HepG2 (cell line): ENCODE results near the gene SCRT2. TPM values are rescaled to one million over a fixed set of nuclear protein-coding genes. Genes with fewer than 3 reads are reported as not detected.

ENCODE experiments used
- CENPT ChIP-seq: sonication (generic); formaldehyde crosslinking; IDR thresholded peaks from 2 replicates; pipeline ENCODE4 v1.8.0; 2022; ENCODE audit warnings: low read depth, mild to moderate bottlenecking, moderate library complexity, missing genetic modification reagents
- FOSL2 ChIP-seq: sonication (generic); formaldehyde crosslinking; IDR thresholded peaks from 2 replicates; pipeline ENCODE4 v1.4.0; 2020; ENCODE audit warnings: missing genetic modification reagents
- GTF2F1 ChIP-seq: fragments of 150-350 bp; IDR thresholded peaks from 2 replicates; pipeline ENCODE4 v1.6.1; 2014; ENCODE audit warnings: low read length
- HDAC1 ChIP-seq: sonication (generic); formaldehyde crosslinking; IDR thresholded peaks from 2 replicates; pipeline ENCODE4 v1.5.1; 2020; ENCODE audit warnings: mild to moderate bottlenecking, missing genetic modification reagents
- HIVEP1 ChIP-seq: sonication (generic); formaldehyde crosslinking; IDR thresholded peaks from 2 replicates; pipeline ENCODE4 v1.4.0; 2020; ENCODE audit warnings: mild to moderate bottlenecking, missing genetic modification reagents
- HOXA7 ChIP-seq: sonication (generic); formaldehyde crosslinking; IDR thresholded peaks from 2 replicates; pipeline ENCODE4 v1.8.1; 2022; ENCODE audit warnings: mild to moderate bottlenecking, missing genetic modification reagents, moderate library complexity
- IKZF4 ChIP-seq: sonication (generic); formaldehyde crosslinking; IDR thresholded peaks from 2 replicates; pipeline ENCODE4 v1.5.1; 2020; ENCODE audit warnings: borderline replicate concordance, mild to moderate bottlenecking, low read depth, missing genetic modification reagents; ENCODE audit errors: not compliant biosample characterization
- KDM1A ChIP-seq: IDR thresholded peaks from 2 replicates; pipeline ENCODE4 v1.6.1; 2016; ENCODE audit warnings: missing compliant biosample characterization
- KMT2A ChIP-seq: sonication (generic); formaldehyde crosslinking; IDR thresholded peaks from 2 replicates; pipeline ENCODE4 v1.4.0; 2020; ENCODE audit warnings: missing genetic modification reagents
- NFE2L1 ChIP-seq: sonication (generic); formaldehyde crosslinking; IDR thresholded peaks from 2 replicates; pipeline ENCODE4 v1.4.0; 2020; ENCODE audit warnings: missing genetic modification reagents, mild to moderate bottlenecking, borderline replicate concordance
- NKX3-1 ChIP-seq: sonication (generic); formaldehyde crosslinking; IDR thresholded peaks from 2 replicates; pipeline ENCODE4 v1.5.0; 2020; ENCODE audit warnings: missing genetic modification reagents
- REPIN1 ChIP-seq: sonication (generic); formaldehyde crosslinking; IDR thresholded peaks from 2 replicates; pipeline ENCODE4 v1.8.0; 2022; ENCODE audit warnings: missing genetic modification reagents, low read depth, mild to moderate bottlenecking, borderline replicate concordance
- TEAD3 ChIP-seq: optimal IDR thresholded peaks from 2 replicates; pipeline ENCODE3; 2016; ENCODE audit warnings: borderline replicate concordance
- TOPORS ChIP-seq: sonication (generic); formaldehyde crosslinking; IDR thresholded peaks from 2 replicates; pipeline ENCODE4 v1.8.0; 2023; ENCODE audit warnings: mild to moderate bottlenecking, missing genetic modification reagents
- ZFP36 ChIP-seq: fragments of 150-350 bp; IDR thresholded peaks from 2 replicates; pipeline ENCODE4 v1.6.1; 2018; ENCODE audit warnings: borderline replicate concordance, low read length, low read depth; ENCODE audit not compliant: partially characterized antibody
- ZFP37 ChIP-seq: sonication (generic); formaldehyde crosslinking; IDR thresholded peaks from 2 replicates; pipeline ENCODE4 v1.4.0; 2020; ENCODE audit warnings: missing genetic modification reagents, borderline replicate concordance
- ZKSCAN8 ChIP-seq: IDR thresholded peaks from 2 replicates; pipeline ENCODE4 v1.6.1; 2016; ENCODE audit warnings: borderline replicate concordance, missing genetic modification reagents, missing compliant biosample characterization
- ZNF225 ChIP-seq: sonication (generic); formaldehyde crosslinking; IDR thresholded peaks from 2 replicates; pipeline ENCODE4 v1.4.0; 2020; ENCODE audit warnings: mild to moderate bottlenecking, missing genetic modification reagents
- ZNF567 ChIP-seq: sonication (generic); formaldehyde crosslinking; IDR thresholded peaks from 2 replicates; pipeline ENCODE4 v1.8.1; 2023; ENCODE audit warnings: mild to moderate bottlenecking, missing genetic modification reagents, borderline replicate concordance
- ZNF776 ChIP-seq: sonication (generic); formaldehyde crosslinking; IDR thresholded peaks from 2 replicates; pipeline ENCODE4 v1.4.0; 2020; ENCODE audit warnings: mild to moderate bottlenecking, missing genetic modification reagents
- polyA plus RNA-seq, 8 experiments: library from polyadenylated mRNA; depleted of rRNA in 3 of 8; stranded (reverse) in 7 of 8; unstranded in 1 of 8; fragments of >200 nt; fragmentation: Illumina TruSeq in 4 of 8; extraction: Trizol in 4 of 8; gene quantifications; 2 replicates each; pipeline versions ENCODE4 v1.2.1 to v1.2.3, GENCODE V29; 2011 to 2016; ENCODE audit warnings: low read depth in 4 of 8, missing spikeins in 1 of 8, mixed read lengths in 1 of 8; ENCODE audit not compliant: insufficient read depth in 1 of 8
- total RNA-seq, 5 experiments: library from RNA; depleted of rRNA; stranded (reverse); fragments of >200 nt; fragmentation: Illumina TruSeq; extraction: Trizol; gene quantifications; 2 replicates each; pipeline ENCODE4 v1.2.3, GENCODE V29; 2016; ENCODE audit warnings: low read depth in 1 of 5
- TF ChIP-seq, protein P1 (sequence below): sonication (generic); formaldehyde crosslinking; IDR thresholded peaks from 2 replicates; pipeline ENCODE4 v1.4.0; 2020; ENCODE audit warnings: missing genetic modification reagents, borderline replicate concordance
- TF ChIP-seq, protein P2 (sequence below): sonication (generic); formaldehyde crosslinking; IDR thresholded peaks from 2 replicates; pipeline ENCODE4 v1.4.0; 2020; ENCODE audit warnings: mild to moderate bottlenecking, low read depth, missing genetic modification reagents
- TF ChIP-seq, protein P3 (sequence below): sonication (generic); formaldehyde crosslinking; IDR thresholded peaks from 2 replicates; pipeline ENCODE4 v1.8.0; 2022; ENCODE audit warnings: missing genetic modification reagents, mild to moderate bottlenecking, moderate library complexity, borderline replicate concordance

Gene SCRT2
- total and polyA plus RNA-seq, 2 of the 13 experiments (the other 11 are each of a cell fraction or from before 2014, with no cell fraction given), result not detected

DNA sequence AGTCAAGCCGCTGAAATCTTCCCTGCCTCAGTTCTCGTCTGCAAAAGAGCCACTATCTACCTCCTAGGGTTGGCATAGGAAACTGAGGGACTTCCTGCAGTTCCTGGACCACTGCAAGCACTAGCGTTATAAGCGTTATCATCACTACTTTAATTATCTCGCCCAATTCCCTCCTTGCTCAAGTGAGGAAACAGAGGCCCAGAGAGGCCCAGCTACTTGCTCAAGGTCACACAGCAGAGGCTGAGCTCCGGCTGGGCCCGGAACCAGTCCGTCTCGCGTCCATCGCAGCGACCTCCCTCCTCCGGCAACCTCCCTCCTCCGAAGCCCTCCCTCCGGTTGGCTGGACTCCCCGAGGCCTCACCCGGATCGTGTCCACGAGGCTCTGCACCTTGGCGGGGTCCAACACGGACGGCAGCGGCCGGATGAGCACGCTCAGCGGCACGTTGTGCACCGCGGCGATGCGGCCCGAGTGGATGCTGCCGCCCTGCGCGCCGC lies 22.9 kb downstream of the SCRT2 start (continued):
- TF ChIP-seq TOPORS (CRISPR knock-in tag), result peak; percentile 69; the same call in 1 of the 2 replicates
- TF ChIP-seq ZNF225 (CRISPR knock-in tag), result peak; percentile 61; the same call in 1 of the 2 replicates
- TF ChIP-seq, protein P1, sequence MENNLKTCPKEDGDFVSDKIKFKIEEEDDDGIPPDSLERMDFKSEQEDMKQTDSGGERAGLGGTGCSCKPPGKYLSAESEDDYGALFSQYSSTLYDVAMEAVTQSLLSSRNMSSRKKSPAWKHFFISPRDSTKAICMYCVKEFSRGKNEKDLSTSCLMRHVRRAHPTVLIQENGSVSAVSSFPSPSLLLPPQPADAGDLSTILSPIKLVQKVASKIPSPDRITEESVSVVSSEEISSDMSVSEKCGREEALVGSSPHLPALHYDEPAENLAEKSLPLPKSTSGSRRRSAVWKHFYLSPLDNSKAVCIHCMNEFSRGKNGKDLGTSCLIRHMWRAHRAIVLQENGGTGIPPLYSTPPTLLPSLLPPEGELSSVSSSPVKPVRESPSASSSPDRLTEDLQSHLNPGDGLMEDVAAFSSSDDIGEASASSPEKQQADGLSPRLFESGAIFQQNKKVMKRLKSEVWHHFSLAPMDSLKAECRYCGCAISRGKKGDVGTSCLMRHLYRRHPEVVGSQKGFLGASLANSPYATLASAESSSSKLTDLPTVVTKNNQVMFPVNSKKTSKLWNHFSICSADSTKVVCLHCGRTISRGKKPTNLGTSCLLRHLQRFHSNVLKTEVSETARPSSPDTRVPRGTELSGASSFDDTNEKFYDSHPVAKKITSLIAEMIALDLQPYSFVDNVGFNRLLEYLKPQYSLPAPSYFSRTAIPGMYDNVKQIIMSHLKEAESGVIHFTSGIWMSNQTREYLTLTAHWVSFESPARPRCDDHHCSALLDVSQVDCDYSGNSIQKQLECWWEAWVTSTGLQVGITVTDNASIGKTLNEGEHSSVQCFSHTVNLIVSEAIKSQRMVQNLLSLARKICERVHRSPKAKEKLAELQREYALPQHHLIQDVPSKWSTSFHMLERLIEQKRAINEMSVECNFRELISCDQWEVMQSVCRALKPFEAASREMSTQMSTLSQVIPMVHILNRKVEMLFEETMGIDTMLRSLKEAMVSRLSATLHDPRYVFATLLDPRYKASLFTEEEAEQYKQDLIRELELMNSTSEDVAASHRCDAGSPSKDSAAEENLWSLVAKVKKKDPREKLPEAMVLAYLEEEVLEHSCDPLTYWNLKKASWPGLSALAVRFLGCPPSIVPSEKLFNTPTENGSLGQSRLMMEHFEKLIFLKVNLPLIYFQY (CRISPR knock-in tag), result 0 out of 2 replicates have a peak, but pooled peaks have one; percentile 3
- no peak for TF ChIP-seq GTF2F1
- no peak for TF ChIP-seq FOSL2 (CRISPR knock-in tag)
- TF ChIP-seq, protein P2, sequence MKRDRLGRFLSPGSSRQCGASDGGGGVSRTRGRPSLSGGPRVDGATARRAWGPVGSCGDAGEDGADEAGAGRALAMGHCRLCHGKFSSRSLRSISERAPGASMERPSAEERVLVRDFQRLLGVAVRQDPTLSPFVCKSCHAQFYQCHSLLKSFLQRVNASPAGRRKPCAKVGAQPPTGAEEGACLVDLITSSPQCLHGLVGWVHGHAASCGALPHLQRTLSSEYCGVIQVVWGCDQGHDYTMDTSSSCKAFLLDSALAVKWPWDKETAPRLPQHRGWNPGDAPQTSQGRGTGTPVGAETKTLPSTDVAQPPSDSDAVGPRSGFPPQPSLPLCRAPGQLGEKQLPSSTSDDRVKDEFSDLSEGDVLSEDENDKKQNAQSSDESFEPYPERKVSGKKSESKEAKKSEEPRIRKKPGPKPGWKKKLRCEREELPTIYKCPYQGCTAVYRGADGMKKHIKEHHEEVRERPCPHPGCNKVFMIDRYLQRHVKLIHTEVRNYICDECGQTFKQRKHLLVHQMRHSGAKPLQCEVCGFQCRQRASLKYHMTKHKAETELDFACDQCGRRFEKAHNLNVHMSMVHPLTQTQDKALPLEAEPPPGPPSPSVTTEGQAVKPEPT, result peak; percentile 66; the same call in 1 of the 2 replicates
- peak; percentile 64 for TF ChIP-seq HDAC1 (CRISPR knock-in tag)
- TF ChIP-seq ZNF776 (CRISPR knock-in tag), result 0 out of 2 replicates have a peak, but pooled peaks have one; percentile 12
- TF ChIP-seq ZFP37 (CRISPR knock-in tag), result no peak
- no peak for TF ChIP-seq NKX3-1
- peak; percentile 69 for TF ChIP-seq CENPT (CRISPR knock-in tag)
- TF ChIP-seq REPIN1 (CRISPR knock-in tag), result peak; percentile 20; the same call in 1 of the 2 replicates
- TF ChIP-seq IKZF4 (CRISPR knock-in tag), result no peak
- TF ChIP-seq KMT2A, result peak; percentile 13; the same call in 1 of the 2 replicates
- peak; percentile 99 for TF ChIP-seq KDM1A (CRISPR knock-in tag)
- 0 out of 2 replicates have a peak, but pooled peaks have one; percentile 14 for TF ChIP-seq ZKSCAN8 (CRISPR knock-in tag)
- TF ChIP-seq HOXA7 (CRISPR knock-in tag), result no peak
- peak; percentile 41; the same call in 1 of the 2 replicates for TF ChIP-seq ZNF567 (CRISPR knock-in tag)
- TF ChIP-seq ZFP36, result peak; percentile 92
- TF ChIP-seq TEAD3 (CRISPR knock-in tag), result peak; percentile 4
- TF ChIP-seq, protein P3, sequence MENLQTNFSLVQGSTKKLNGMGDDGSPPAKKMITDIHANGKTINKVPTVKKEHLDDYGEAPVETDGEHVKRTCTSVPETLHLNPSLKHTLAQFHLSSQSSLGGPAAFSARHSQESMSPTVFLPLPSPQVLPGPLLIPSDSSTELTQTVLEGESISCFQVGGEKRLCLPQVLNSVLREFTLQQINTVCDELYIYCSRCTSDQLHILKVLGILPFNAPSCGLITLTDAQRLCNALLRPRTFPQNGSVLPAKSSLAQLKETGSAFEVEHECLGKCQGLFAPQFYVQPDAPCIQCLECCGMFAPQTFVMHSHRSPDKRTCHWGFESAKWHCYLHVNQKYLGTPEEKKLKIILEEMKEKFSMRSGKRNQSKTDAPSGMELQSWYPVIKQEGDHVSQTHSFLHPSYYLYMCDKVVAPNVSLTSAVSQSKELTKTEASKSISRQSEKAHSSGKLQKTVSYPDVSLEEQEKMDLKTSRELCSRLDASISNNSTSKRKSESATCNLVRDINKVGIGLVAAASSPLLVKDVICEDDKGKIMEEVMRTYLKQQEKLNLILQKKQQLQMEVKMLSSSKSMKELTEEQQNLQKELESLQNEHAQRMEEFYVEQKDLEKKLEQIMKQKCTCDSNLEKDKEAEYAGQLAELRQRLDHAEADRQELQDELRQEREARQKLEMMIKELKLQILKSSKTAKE (CRISPR knock-in tag), result 0 out of 2 replicates have a peak, but pooled peaks have one; percentile 46
- TF ChIP-seq HIVEP1 (CRISPR knock-in tag), result no peak
- TF ChIP-seq NFE2L1 (CRISPR knock-in tag), result no peak
